Esophagus muscularis mucosa (tissue), 4 donors: ENCODE results near the gene PPP1R2. TPM values are rescaled to one million over a fixed set of nuclear protein-coding genes. Genes with fewer than 3 reads are reported as not detected.

Source experiments
- DNase-seq: peaks from one replicate; pipeline ENCODE4 v3.0.0-alpha.2; 2017; ENCODE audit errors: extremely low spot score
- H3K27ac ChIP-seq, 4 donors: fragments of 200-600 bp; sonication (generic); replicated peaks in 1 of 4; 1 replicate in 3 of 4; 2 replicates in 1 of 4; pipeline ENCODE4 v1.5.1; 2016 to 2019; ENCODE audit warnings: mild to moderate bottlenecking in 1 of 4
- H3K27me3 ChIP-seq, 4 donors: fragments of 200-600 bp; sonication (generic); one replicate each; pipeline versions ENCODE4 v1.5.1 to v1.6.0; 2016 to 2019
- H3K36me3 ChIP-seq, 4 donors: fragments of 200-600 bp; sonication (generic); one replicate each; pipeline ENCODE4 v1.5.1; 2016 to 2019
- H3K4me1 ChIP-seq, 4 donors: fragments of 200-600 bp; sonication (generic); one replicate each; pipeline ENCODE4 v1.5.1; 2016 to 2019
- H3K4me3 ChIP-seq, 4 donors: fragments of 200-600 bp; sonication (generic); 1 replicate in 2 of 4; 2 replicates in 2 of 4; pipeline ENCODE4 v1.5.1; 2016 to 2019; ENCODE audit warnings: mild to moderate bottlenecking in 4 of 4, moderate library complexity in 1 of 4
- H3K9me3 ChIP-seq, 4 donors: fragments of 200-600 bp; sonication (generic); 1 replicate in 3 of 4; 2 replicates in 1 of 4; pipeline ENCODE4 v1.5.1; 2016 to 2019
- CTCF ChIP-seq, 3 experiments: fragments of 200-600 bp in 2 of 3; fragments of 450-650 bp in 1 of 3; sonication (generic) in 2 of 3; IDR thresholded peaks; one replicate each; pipeline ENCODE4 v1.5.1; 2017 to 2019; ENCODE audit warnings: antibody characterized with exemption in 3 of 3, mild to moderate bottlenecking in 2 of 3, moderate library complexity in 1 of 3
- EP300 ChIP-seq: sonication (generic); formaldehyde crosslinking; IDR thresholded peaks from one replicate; pipeline ENCODE4 v1.6.1; 2017; ENCODE audit warnings: antibody characterized with exemption
- POLR2A ChIP-seq: fragments of 450-650 bp; IDR thresholded peaks from one replicate; pipeline ENCODE4 v1.6.1; 2017; ENCODE audit warnings: antibody characterized with exemption, moderate library complexity, mild to moderate bottlenecking, low read depth
- POLR2AphosphoS5 ChIP-seq, 2 donors: sonication (generic); formaldehyde crosslinking; IDR thresholded peaks; one replicate each; pipeline ENCODE4 v1.6.1; 2017; ENCODE audit warnings: antibody characterized with exemption in 2 of 2
- WGBS: methylation state at CpG from one replicate; pipeline ENCODE4 v1.1.5; 2018; 5-methylcytosine and 5-hydroxymethylcytosine counted together
- intact Hi-C: fragments of 100-400 bp; cut with DNase I; formaldehyde crosslinking; loops from one replicate; pipeline ENCODE4 v1.15.1; 2023
- total RNA-seq, 4 donors: library from RNA; depleted of rRNA; stranded (reverse); fragments of >200 nt; gene quantifications; one replicate each; pipeline versions ENCODE4 v1.1.0 to v1.2.1, GENCODE V29; 2016

The PPP1R2 gene
- total RNA-seq, 4 donors from 2014 or later, result 67.6 to 134 (median 86.7) TPM

GRCh38 chr3:195555110-195555509, 12.0 kb upstream of the PPP1R2 start:
- Histone ChIP-seq H3K4me3 (no peak overlapping the region), H3K27me3 (peaks cover 0 to 7% (median 0%) of the 10 kb centered on the region in 4 donors), H3K9me3 (no peaks in the 10 kb centered on the region), H3K4me1 (peaks cover 0 to 13% (median 6%) of the 10 kb centered on the region in 4 donors), H3K27ac (no peak overlapping the region), H3K36me3 (no peaks in the 10 kb centered on the region)
- TF ChIP-seq POLR2A, result no peak
- TF ChIP-seq EP300, result no peak
- TF ChIP-seq POLR2AphosphoS5 (IDR thresholded peaks at IDR 0.05), result no peak
- TF ChIP-seq CTCF (IDR thresholded peaks at IDR 0.05), result no peak
- no peak for DNase-seq
- intact Hi-C loops, result no loop called here
- WGBS, result 88% methylated on average over 8 of the region's 8 CpGs

GRCh38 chr3:195554458-195554857, 11.3 kb upstream of the PPP1R2 start:
- 96% methylated on average over 15 of the region's 15 CpGs for WGBS
- no peak for TF ChIP-seq CTCF (IDR thresholded peaks at IDR 0.05)
- no peak for TF ChIP-seq POLR2A
- TF ChIP-seq POLR2AphosphoS5 (IDR thresholded peaks at IDR 0.05), result no peak
- intact Hi-C loops, result no loop called here
- H3K9me3 ChIP-seq, result no peaks in the 10 kb centered on the region
- no peaks in the 10 kb centered on the region for H3K36me3 ChIP-seq
- no peak overlapping the region for H3K4me3 ChIP-seq
- peaks cover 0 to 18% (median 8%) of the 10 kb centered on the region in 4 donors for H3K4me1 ChIP-seq
- H3K27me3 ChIP-seq, result peaks cover 0 to 7% (median 0%) of the 10 kb centered on the region in 4 donors
- no peak for DNase-seq
- no peak overlapping the region for H3K27ac ChIP-seq

- H3K4me1 ChIP-seq, result peaks cover 0 to 18% (median 8%) of the 10 kb centered on the region in 4 donors
- TF ChIP-seq POLR2A (no peak), CTCF (IDR thresholded peaks at IDR 0.05) (no peak), POLR2AphosphoS5 (IDR thresholded peaks at IDR 0.05) (no peak), EP300 (no peak)
- no peak overlapping the region for H3K4me3 ChIP-seq
- H3K27me3 ChIP-seq, result peaks cover 0 to 7% (median 0%) of the 10 kb centered on the region in 4 donors
- H3K9me3 ChIP-seq, result no peaks in the 10 kb centered on the region
- 88% methylated on average over 7 of the region's 7 CpGs for WGBS
- DNase-seq, result peak; percentile 60
- intact Hi-C loops, result no loop called here
- no peaks in the 10 kb centered on the region for H3K36me3 ChIP-seq
- H3K27ac ChIP-seq, result no peak overlapping the region
These were observed 10.1 kb upstream of the PPP1R2 start for GRCh38 chr3:195553268-195553667.

- intact Hi-C loops, result no loop called here
- Histone ChIP-seq H3K9me3 (no peaks in the 10 kb centered on the region), H3K4me1 (peaks cover 0 to 27% (median 16%) of the 10 kb centered on the region in 4 donors), H3K36me3 (no peaks in the 10 kb centered on the region), H3K27ac (no peak overlapping the region), H3K4me3 (no peak overlapping the region), H3K27me3 (no peaks in the 10 kb centered on the region)
- 63% methylated on average over 7 of the region's 7 CpGs for WGBS
- TF ChIP-seq EP300, result no peak
- no peak for TF ChIP-seq POLR2A
- no peak for TF ChIP-seq POLR2AphosphoS5 (IDR thresholded peaks at IDR 0.05)
- no peak for TF ChIP-seq CTCF (IDR thresholded peaks at IDR 0.05)
- DNase-seq, result no peak
These were observed 8.4 kb upstream of the PPP1R2 start for GRCh38 chr3:195551381-195551978.

GRCh38 chr3:195550723-195551122, 7.6 kb upstream of the PPP1R2 start:
- Histone ChIP-seq H3K4me3 (no peak overlapping the region), H3K9me3 (no peaks in the 10 kb centered on the region), H3K36me3 (no peaks in the 10 kb centered on the region), H3K27ac (no peak overlapping the region), H3K4me1 (peaks cover 2 to 34% (median 24%) of the 10 kb centered on the region in 4 donors), H3K27me3 (no peaks in the 10 kb centered on the region)
- no peak for DNase-seq
- TF ChIP-seq POLR2A (no peak), POLR2AphosphoS5 (IDR thresholded peaks at IDR 0.05) (no peak), CTCF (IDR thresholded peaks at IDR 0.05) (no peak), EP300 (no peak)
- WGBS, result 74% methylated on average over 4 of the region's 4 CpGs
- intact Hi-C loops, result no loop called here
